HG03378 (cell line): ENCODE results near the gene KNTC1.
"Not testable (repeated sequence)": the region's sequence is repeated elsewhere in the genome, so short reads cannot be mapped to it uniquely, and the experiment has no call there.

ENCODE experiments used
- ATAC-seq: cut with Tn5 transposase; IDR thresholded peaks from one replicate; pipeline ENCODE4 v1.9.1; 2021; ENCODE audit warnings: mild to moderate bottlenecking, moderate library complexity; ENCODE audit not compliant: unreplicated experiment

Gene KNTC1, protein sequence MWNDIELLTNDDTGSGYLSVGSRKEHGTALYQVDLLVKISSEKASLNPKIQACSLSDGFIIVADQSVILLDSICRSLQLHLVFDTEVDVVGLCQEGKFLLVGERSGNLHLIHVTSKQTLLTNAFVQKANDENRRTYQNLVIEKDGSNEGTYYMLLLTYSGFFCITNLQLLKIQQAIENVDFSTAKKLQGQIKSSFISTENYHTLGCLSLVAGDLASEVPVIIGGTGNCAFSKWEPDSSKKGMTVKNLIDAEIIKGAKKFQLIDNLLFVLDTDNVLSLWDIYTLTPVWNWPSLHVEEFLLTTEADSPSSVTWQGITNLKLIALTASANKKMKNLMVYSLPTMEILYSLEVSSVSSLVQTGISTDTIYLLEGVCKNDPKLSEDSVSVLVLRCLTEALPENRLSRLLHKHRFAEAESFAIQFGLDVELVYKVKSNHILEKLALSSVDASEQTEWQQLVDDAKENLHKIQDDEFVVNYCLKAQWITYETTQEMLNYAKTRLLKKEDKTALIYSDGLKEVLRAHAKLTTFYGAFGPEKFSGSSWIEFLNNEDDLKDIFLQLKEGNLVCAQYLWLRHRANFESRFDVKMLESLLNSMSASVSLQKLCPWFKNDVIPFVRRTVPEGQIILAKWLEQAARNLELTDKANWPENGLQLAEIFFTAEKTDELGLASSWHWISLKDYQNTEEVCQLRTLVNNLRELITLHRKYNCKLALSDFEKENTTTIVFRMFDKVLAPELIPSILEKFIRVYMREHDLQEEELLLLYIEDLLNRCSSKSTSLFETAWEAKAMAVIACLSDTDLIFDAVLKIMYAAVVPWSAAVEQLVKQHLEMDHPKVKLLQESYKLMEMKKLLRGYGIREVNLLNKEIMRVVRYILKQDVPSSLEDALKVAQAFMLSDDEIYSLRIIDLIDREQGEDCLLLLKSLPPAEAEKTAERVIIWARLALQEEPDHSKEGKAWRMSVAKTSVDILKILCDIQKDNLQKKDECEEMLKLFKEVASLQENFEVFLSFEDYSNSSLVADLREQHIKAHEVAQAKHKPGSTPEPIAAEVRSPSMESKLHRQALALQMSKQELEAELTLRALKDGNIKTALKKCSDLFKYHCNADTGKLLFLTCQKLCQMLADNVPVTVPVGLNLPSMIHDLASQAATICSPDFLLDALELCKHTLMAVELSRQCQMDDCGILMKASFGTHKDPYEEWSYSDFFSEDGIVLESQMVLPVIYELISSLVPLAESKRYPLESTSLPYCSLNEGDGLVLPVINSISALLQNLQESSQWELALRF (N-terminal part only)

DNA sequence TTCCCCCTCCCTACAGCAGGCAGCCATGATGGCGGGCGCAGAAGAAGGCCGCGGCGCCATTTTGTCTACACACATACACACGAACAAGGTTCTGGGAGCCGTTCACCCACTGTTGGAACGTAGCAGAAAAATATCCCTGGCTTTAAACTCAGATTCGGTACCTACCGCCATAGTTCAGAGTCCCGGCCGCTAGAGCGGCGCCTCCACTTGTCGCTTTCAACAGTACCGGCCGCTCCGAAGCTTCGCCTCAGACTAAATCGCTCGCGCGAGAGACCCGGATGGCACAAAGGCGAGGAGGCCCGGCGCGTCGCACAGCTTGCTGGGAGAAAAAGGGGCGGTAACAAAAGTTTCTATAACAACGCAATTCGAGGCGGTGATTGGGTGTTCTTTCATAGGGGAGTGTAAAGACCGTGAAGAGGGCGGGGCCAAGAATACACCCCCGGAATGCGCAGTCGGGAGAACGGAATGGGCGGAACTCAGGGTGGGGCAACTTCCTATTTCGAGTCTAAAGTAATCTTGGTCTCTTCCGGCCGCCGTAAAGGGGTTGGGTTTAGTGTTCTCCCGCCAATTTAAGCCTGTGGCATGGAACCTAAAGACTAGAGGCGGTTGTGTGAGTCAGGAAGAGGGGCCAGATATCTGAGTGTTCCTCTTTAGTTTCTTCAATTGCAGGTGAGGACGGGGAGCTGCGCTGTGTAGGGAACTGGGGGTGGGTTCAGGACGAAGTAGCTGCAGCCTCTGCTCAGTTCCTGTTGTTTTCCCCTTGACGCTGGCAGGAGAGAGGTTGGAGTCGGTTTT, at the start of gene KNTC1, which contains the start of gene RSRC2:
KNTC1 (plus strand) TSS at position 567 of the 795 bp plus-strand sequence. CDS start 2,815 bp downstream, outside the sequence.
RSRC2 (minus strand) TSS at position 254 of the 795 bp plus-strand sequence; CDS start at position 171, 83 bp downstream.
- ATAC-seq: peak; percentile 90

DNA sequence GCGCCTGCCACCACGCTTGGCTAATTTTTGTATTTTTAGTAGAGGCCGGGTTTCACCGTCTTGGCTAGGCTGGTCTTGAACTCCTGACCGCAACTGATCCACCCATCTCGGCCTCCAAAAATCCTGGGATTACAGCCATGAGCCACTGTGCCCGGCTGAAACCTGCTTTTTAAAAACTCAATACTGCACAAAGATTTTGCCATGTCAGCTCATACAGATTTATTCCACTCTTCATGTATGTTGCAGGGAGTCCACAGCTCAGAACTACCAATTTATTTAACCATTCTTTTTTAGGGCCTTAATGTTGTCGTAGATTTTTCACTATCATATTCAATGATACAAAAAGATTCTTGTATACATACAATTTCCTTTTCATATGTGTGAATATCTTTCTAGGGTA, 46.3 kb upstream of the KNTC1 start:
- ATAC-seq: no peak

DNA sequence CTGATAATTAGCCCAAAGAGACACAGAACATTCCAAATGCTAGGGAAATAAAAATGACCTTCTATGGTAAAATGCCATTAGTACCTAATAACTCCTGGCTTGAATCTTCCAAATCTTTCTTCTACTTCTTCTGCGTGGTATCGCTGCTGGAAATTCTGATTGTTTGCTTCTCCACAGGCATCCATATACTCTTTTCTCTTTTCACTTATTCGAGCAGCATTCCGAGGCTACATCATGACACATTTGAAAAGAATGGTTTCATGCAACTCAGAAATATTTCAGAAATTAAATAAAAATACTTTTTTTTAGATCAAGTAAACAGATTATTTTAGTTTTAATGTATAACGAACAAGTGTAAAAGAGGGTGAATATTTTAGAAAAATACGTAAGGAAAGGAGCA, 45.2 kb upstream of the KNTC1 start:
- no peak for ATAC-seq

DNA sequence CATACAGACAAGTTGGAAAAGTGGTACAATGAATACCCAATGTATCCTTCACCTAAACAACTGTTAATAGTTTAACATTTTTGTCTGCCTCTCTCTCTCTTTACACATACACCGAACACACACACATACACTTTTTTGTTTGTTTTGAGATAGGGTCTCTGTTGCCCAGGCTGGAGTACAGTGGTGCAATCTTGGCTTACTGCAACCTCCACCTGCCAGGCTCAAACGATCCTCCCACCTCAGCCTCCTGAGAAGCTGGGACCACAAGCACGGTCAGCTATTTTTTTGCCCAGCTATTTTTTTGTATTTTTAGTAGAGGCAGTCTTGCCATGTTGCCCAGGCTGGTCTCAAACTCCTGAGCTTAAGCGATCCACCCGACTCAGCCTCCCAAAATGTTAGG, 43.1 kb upstream of the KNTC1 start:
- ATAC-seq: no peak

DNA sequence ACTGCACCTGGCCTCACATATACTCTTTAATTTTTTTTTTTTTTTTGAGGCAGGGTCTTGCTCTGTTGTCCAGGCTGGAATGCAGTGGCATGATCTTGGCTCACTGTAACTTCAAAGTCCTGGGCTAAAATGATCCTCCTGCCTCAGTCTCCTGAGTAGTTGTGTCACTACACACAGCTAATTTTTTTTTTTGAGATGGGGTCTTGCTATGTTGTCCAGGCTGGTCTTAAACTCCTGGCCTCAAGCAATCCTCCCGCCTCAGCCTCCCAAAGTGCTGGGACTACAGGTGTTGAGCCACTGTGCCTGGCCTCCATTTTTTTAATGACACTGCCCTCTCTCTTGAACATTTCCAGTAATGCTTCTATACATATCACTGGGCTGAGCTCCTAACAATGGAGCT, 42.7 kb upstream of the KNTC1 start:
- ATAC-seq: not testable (repeated sequence)

DNA sequence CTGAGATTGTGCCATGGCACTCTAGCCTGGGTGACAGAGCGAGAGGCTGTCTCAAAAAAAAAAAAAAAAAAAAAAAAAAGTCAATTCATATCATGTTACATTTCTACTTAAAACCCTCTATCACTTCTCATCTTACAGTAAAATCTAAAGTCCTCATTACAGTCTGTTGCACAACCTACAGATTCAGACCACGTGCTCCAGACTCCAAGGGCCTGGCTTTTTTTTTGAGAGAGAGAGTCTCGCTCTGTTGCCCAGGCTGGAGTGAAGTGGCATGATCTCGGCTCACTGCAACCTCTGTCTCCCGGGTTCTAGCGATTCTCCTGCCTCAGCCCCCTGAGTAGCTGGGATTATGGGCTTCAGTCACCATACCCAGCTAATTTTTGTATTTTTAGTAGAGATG, 40.7 kb upstream of the KNTC1 start:
- ATAC-seq: not testable (repeated sequence)

DNA sequence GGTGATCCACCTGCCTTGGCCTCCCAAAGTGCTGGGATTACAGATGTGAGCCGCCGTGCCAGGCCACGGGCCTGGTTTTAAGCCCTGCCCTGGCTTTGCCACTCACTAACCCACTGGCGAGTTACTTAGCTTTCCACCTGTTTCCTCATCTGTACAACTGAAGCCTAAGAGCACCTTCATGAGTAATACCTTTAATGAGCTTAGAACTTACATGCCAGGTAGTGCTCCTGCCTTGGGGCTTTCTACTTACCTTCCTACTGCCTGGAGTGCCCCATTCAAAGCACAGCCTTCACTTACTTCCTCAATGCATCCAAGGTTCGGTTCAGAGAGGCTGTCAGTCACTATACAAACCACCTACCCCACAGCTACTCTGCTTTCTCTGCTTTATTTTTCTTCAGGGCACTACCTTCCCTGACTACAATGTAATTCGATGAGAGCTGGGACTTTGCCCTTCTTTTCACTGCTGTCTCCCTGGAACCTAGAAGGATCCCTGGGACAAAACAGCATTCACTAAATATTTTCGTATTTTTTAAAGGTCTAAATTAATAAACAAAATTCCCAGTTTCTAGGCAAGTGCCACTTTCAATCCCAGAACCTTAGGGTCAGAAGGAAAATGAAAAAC, 40.1 kb upstream of the KNTC1 start:
- no peak for ATAC-seq

DNA sequence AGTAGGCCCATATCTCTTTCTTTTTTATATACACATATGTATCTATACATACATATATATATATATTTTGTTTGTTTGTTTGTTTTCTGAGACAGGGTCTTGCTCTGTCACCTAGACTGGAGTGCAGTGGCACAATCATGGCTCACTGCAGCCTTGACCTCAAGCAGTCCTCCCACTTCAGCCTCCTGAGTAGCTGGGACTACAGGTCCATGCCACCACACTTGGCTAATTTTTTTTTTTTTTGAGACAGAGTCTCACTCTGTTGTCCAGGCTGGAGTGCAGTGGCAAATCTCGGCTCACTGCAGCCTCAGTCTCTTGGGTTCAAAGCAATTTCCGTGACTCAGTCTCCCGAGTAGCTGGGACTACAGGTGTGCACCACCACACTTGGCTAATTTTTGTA, 39.2 kb upstream of the KNTC1 start:
- ATAC-seq: not testable (repeated sequence)

DNA sequence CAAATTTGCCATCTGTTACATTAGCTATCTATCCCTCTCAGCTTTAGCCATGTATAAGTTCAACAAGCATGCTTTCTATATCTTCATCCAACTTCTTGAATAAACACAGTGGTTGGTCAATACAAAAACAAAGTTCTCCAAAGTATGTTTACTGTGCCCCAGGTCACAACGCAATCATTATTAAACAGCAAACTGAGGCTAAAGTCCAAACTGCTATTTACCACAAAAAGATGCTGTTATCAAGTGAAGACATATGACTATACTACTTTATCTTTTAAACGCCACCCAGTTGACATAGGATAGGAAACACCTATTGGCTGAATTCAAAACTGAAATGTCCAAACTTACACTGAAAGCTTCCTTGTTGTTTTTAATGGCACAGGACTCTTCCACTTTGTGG, 38.0 kb upstream of the KNTC1 start:
- no peak for ATAC-seq

DNA sequence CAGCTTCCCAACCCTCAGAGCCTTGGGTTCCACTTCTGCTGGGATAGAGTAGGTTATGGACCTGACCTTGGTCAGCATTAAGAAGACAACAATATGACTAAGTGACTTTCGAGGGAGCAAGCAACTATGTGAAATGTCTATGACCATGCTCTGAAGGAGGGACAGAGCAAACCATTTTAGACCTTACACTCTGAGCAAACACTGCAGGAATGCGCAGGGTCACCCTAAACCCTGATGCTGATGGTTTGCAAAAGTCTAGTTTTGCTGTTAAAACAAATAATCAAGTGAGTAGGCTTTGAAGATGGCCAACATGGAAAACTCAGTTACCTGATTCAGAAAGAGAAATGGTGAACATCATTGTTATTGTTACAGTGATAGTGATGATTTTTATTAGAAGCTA, 35.1 kb upstream of the KNTC1 start:
- ATAC-seq: no peak

DNA sequence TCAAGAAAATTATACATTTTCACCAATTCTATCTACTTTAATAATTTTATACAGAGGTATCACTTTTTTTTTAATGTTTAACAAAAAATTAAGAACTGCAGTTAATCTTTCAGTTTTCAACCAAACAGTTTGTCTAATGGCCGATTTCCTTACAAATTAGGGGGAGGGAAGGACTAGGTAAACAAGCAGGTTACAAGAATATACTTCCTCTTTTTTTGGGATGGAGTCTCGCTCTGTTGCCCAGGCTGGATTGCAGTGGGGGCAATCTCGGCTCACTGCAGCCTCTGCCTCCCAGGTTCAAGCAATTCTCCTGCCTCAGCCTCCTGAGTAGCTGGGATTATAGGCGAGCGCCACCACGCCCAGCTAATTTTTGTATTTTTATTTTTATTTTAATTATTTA, 33.8 kb upstream of the KNTC1 start:
- not testable (repeated sequence) for ATAC-seq

DNA sequence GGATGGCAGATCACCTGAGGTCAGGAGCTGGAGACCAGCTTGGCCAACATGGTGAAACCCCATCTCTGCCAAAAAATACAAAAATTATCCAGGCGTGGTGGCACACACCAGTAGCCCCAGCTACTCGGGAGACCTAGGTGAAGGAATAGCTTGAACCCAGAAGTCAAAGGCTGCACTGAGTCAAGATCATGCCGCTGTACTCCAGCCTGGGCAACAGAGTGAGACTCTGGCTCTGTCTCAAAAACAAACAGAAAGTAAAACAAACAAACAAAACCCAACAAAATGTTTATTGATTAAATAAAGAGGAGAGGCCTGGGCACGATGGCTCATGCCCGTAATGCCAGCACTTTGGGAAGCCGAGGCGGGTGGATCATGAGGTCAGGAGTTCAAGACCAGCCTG, 31.8 kb upstream of the KNTC1 start:
- no peak for ATAC-seq

DNA sequence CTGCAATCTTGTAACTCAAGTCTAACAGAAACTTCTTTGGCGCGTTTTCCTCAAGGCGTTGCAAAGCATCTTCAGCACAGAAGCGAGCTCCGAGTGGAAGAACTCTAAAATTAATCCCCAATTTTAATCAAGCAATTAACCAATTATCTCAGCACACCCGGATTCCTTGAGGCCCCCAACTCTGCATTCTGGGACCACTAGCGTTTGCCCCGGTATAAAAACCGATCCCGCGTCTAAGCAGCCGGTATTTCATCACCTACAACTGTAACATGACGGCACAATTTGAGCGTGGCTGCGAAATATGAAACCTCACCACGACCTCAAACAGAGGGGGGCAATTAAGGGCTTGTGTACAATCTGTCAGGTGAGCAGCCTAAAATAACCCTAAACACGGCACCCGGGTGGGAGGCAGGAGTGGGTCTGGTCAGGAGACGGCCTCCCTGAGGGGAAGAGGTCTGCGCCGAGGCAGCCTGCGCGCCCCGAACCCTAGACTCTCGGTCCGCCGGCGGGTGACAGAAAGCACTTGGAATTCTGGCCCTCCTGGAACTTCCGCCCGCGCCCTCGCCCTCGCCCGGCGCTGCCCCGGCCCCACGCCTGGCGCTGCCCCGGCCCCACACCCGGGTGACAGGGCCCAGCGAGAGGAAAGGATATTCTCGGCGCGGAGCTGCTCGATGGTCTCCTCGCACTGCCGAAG, 26.9 kb upstream of the KNTC1 start:
- peak; percentile 6 for ATAC-seq

DNA sequence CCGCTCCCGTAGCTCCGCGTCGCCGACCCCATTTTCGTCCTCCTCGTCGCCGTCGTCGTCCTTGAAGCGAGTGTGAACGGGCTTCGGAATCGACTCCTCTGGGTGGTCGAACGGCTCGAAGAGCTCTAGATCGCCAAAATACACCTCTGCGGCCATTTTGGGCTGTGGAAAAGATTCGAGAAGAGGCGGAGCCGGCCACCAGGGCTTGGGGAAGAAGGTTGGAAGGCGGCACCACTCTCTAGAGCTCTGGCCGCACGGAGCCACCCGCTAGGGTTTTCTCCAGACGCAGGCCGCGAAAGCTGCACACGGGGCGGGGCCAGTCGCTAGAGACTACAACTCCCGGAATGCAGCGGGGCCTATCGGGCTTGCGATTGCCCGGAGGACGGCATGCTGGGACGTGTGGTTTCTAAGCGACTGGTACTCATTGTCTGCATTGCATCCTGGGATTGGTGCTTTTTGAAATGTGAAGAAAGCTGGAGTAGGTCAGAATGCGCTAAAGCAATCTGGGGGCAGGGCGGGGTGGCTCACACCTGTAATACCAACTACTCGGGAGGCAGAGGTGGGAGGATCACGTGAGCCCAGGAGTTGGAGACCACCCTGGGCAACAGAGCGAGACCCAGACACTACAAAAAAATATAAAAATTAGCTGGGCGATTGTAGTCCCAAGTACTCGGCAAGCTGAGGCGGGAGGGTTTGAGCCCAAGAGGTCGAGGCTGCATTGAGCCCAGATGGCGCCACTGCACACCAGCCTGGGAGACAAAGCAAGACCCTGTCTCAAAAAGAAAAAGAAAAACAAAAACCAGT, 26.2 kb upstream of the KNTC1 start, which contains the start of gene ZCCHC8:
ZCCHC8 (minus strand) TSS at position 248 of the 804 bp plus-strand sequence; CDS start at position 156, 92 bp downstream.
- ATAC-seq: peak; percentile 81

DNA sequence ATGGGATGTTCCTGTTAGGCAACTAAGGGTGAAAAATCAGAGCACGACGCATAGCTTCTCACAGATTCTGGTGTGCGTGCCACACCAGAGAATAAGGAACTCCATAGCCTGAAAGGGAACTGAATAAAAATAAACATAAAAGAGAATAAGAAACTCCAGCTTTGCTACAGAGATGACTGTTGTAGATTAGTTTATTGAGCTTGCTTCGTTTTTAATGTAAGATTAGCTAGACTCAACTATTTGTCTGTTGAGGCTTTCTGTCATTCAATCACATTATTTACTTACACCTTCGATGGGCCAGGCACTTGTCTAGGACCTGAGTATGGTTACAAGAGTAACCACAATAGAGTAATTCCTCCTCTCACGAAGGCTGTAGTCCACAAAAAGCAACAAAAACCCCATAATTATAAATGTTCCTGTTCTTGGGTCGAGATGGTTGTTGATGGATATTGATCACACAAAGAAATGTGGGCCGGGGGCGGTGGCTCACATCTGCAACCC, 25.5 kb upstream of the KNTC1 start:
- ATAC-seq: no peak

DNA sequence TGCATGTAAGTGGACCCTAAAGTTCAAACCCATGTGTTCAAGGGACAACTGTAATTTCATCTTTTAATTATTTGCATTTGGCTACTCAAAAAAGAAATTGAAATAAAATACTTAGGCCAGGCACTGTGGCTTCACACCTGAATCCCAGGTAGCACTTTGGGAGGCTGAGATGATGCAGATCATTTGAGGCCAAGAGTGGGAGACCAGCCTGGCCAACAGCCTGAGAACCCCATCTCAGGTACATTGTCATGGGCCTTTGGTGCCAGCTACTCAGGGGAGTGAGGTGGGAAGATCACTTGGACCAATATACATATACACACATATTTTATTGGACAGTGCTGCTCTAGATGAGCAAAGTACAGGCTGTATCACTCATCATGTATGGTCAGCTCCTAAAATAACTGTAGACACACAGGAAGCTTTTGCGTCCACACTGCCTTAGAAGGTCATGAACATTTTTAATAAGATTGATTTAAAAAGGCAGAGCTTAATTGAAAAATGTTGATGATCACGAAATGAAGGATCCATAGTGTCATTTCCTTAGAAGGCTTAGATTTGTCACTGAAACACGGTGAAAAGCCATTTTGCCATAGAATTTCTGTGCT, 23.8 kb upstream of the KNTC1 start:
- no peak for ATAC-seq

DNA sequence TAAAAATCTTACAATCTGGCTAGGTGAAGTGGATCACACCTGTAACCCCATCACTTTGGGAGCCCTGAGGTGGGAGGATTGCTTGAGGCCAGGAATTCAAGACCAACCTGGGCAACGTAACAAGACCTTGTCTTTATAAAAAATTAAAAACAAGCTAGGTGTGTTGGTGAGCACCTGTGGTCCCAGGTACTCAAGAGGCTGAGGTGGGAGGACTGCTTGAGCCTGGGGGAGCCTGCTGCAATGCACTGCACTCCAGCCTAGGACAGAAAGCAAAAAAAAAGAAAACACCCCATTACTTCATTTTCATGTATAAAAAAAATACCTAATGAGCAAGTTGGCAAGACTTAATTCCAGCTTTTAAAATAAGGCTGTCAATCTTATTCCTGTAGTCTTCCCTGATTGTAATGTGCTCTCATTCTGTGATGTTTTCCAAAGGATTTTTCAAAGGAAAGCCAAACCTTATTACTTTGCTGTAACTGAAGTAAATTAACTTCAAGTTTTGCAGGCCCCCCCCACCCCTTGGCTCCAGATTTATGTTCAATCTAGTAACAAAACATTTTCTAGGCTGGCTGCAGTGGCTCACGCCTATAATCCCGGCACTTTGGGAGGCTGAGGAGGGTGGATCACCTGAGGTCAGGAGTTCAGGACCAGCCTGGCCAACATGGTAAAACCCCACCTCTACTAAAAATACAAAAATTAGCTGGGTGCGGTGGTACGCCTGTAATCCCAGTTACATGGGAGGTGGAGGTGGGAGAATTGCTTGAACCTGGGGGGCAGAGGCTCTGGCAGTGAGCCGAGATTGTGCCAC, 23.1 kb upstream of the KNTC1 start:
- ATAC-seq: no peak
